PC-9 (cell line): Measurements from ENCODE around the gene MTMR3.

Source experiments
- CTCF ChIP-seq: fragments of 200-600 bp; sonication (generic); conservative IDR thresholded peaks from 2 replicates; pipeline ENCODE4 v1.6.1; 2017; ENCODE audit warnings: mixed run types, antibody characterized with exemption, mild to moderate bottlenecking, moderate library complexity
- EZH2 ChIP-seq: fragments of 200-600 bp; sonication (generic); IDR thresholded peaks from 2 replicates; pipeline ENCODE4 v1.8.0; 2017; ENCODE audit warnings: antibody characterized with exemption, low read depth

- TF ChIP-seq EZH2 (no peak), CTCF (no peak)
Measured at GRCh38 chr22:29907753-29908515, 25.0 kb downstream of the MTMR3 start.
